HG02763 (cell line): ENCODE measurements around the gene CDC42EP2.

Experiments used
- ATAC-seq: cut with Tn5 transposase; IDR thresholded peaks from one replicate; pipeline ENCODE4 v1.9.1; 2021; ENCODE audit warnings: mild to moderate bottlenecking, moderate library complexity; ENCODE audit not compliant: unreplicated experiment

Gene CDC42EP2, protein sequence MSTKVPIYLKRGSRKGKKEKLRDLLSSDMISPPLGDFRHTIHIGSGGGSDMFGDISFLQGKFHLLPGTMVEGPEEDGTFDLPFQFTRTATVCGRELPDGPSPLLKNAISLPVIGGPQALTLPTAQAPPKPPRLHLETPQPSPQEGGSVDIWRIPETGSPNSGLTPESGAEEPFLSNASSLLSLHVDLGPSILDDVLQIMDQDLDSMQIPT

DNA sequence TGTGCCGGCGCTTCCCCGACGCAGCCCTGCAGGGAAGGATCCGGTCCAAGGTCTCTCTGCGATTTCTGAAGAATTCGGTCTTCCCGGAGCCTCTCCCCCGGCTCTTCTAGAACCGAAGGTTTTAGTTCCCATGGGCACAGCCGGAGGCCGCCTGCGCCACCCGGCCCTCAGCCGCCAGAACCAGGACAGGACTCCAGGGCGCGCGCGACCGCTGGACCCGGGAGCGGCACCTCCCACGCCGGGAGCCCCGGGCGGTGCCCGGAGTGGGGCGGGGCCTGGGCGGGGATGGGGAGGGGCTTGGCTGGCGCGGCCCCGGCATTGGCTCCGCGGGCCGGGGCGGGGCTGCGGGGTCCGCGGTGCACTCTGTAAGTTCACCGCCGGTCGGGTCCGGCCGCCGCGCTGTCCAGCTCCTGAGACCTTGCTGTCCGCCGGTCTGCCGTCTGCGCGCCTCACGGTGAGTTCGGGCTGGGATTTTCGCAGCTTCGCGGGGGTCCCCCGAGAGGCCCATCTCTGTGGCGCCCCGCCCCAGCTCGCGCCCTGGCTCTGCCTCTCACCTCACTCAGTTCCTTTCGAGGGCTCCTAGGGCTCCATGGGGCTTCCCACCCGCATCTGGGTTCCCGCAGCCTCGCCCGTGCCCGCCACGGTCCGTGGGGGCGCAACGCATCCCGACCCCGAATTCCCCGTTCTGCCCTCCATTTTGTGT lies at the start of gene CDC42EP2:
Gene CDC42EP2, plus strand, starts transcription at position 366 of the 703 bp plus-strand sequence. CDS start 6,033 bp downstream, outside the sequence.
- ATAC-seq = peak; percentile 71

DNA sequence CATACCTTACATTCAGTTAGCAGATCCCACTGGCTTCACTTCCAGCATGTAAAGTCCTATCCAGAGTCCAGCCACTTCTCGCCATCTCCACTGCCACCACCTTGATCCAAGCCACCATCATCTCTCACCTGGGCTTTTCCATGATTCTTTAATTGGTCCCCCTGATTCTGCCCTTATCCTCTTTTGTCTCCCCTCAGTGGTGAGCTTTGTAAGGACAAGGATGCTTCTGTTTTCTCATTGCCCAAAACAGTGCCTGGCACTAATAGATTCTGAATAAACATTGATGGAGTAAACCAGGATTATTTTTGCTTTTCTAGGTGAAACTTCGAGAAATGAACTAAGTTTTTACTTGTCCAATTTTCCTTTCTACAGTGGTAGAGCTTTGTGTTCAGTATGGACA lies 48.5 kb upstream of the CDC42EP2 start:
- ATAC-seq = no peak

DNA sequence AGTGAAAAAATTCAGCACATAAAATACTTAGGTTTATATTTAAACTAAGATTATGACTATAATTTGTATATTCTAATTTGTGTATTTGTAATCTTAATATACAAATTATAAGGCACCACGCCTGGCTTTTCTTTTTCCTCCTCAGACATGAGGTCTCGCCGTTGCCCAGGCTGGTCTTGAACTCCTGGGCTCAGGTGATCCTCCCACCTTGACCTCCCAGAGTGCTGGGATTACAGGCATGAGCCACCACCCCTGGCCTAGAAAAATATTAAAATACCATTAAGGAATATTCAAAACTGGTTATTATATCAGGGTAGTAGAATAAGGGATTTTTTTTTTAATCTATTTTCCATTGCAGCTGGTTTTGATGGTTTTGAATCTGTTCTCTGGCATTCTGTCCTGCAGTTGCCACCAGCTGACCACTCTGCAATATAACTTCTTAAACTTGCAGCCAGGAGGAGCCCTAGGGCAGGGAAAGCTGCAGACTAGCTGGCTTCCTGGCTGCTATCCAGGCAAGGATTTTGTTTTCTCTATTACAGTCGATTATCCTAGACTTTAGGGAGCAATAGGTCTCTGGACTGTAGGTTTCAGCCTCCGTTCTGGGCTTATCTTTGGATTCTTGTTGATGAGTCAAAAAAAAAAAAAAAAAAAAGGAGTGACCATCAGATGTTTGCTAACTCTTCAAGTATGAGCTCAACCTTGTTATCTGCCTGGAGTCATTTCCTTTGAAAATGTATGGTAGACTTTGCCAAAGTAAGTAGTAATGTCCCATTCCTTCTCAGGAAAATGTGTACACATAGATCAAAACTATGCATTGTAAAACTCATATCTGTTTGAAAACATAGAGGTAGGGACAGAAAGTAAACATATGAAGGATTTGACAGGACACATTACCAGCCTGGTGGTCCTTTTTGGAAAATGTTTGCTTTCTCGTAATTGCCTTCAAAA lies 39.7 kb upstream of the CDC42EP2 start:
- ATAC-seq = no peak

DNA sequence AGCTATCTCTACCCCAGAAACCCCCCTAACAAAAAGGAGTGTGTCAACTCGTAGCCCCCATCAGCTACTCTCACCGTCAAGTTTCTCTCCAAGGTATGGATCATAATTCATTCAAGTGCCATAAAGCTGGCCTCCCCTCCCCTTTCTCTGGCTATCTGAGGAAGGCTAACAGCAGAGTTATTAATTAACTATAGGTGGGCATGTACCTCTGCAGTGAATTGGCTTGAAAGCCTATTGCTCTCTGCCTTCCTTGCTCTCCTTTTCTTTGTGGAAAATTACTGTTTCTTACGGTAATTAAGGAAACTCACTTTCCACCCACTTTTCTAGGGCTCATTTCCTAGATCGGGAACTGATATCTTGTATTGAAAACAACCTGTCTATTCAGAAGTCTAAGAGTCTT lies 38.8 kb upstream of the CDC42EP2 start:
- ATAC-seq = no peak

DNA sequence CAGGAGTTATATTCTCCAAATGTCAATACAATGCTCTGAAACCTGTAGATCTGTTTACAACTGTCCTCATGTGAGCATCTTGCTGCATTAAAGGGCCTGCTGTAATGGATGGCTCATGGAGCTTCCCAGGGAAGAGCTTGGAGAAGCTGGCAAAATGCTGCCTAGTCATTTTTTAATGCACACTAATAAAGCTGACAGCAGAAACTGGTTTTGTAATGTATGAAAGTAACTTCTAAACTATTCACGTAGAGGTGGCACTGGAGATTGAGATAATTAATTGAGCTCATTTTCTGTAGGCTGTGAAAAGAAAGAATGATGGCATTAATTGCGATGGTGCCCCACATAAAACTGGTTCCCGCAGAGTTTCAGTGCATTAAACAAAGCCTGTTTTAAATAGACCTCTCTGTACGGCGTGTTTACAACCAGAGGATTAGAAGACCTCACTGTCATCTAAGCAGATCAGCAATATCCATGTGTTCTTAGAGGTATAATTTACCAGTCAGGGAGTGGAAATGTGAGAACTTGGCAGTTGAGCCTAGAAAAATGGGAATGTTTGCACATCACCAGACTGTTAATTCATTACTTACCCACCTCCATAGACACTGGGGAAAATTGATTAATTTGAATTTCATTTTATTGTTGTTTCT lies 36.9 kb upstream of the CDC42EP2 start:
- ATAC-seq = no peak

DNA sequence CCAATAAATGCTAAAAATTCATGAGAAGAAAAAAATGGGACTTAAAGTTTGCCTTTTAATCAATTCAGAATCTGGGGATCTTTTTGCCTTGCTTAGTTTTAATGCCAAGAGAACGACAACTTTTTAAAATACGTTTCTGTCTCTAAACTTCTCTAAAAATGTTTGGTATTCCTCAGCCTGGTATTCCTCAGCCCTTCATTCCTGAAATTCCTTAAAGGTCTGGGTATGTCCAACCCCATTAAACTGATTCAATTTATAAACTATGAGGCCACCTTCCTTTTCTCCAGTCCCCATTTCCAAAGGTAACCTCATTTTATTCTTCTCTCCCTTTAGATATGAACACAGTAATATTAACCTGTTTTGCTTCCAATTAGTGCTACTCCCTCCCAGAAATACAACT lies 36.3 kb upstream of the CDC42EP2 start:
- no peak for ATAC-seq

DNA sequence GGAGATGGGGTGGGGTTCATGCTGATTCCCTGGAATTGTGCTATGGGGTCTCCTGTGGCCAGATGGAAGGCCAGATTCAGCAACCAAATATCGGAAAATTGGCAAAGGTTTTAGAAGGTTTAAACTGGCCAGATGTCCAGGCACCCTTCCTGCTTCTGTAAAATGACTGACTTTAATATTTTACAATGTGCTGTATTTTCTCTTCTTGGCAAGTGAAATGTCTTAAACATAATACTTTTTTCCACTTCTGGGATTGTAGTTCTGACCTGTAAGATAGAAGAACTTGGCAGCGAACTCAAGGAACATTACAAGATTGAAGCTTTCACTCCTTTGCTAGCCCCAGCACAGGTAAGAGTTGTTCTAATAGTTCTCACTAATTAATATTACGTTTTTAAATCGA lies 35.4 kb upstream of the CDC42EP2 start:
- ATAC-seq = no peak

DNA sequence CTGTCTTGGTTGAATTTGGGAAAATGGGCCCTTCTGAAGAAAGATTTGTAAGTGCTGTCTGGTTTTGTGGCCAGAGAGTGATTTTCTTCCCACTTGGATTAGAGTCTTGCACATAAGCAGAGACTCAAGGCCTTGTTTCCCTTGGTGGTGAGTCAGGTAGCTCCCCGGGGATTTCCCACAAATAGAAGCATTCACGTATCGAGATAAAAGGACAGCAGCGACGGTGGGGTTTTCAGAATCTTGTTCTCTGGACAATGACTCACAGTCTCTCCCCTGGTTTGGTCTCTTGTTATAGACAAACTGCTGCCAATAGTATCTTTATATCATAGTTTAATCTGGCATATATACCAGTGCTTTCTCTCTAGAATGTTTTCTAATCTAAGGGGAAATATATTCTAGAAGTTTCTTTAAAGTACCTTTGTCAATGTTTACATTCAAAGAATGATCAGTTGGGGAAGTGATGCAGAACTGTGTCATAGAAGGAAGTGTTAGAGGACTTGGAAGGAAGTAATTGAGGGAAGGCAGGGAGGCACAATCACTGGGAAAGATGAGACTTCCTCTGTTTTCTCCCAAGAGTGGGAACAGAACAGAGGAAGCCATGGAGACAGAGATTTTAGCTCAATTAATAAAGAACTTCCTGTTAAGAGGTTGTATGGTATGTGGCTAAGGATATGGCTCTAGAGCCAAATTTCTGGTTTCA lies 34.8 kb upstream of the CDC42EP2 start:
- no peak for ATAC-seq

DNA sequence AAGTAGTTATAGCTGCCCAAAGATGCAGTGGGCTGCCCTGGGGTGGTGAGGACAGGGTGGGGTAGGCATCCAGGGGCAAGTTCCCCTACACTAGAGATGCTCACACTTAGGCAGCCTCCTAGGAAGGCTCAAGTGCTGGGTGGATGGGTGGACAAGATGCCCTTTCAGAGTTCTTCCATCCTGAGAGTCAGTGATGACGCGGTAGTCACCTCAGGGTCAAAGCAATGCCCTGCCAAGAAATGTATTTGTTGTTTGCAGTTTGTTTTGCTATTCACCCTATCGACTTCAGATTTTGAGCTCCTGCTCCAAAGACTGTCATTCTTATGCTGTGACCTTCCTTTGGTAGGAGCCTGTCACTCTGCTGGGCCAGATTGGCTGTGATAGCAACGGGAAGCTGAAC lies 34.0 kb upstream of the CDC42EP2 start:
- no peak for ATAC-seq

DNA sequence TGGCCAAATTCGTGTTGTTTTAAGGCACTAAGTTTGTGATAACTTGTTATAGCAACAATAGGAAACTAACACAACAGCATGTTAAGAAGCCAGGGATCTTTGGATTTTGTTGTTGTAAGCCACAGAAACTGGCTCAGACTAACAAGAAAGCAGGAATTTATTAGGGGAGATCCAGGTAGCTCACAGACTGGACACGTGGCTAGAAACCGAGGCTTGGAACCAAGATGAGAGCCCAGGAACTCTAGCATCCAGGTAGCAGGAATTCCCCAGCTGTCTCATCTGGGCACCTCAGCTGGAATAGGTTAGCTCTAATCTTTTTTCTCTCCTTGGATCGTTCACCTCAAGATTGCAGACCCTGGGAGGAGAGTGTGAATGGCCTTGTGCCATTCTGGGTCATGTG lies 28.0 kb upstream of the CDC42EP2 start:
- ATAC-seq = no peak

DNA sequence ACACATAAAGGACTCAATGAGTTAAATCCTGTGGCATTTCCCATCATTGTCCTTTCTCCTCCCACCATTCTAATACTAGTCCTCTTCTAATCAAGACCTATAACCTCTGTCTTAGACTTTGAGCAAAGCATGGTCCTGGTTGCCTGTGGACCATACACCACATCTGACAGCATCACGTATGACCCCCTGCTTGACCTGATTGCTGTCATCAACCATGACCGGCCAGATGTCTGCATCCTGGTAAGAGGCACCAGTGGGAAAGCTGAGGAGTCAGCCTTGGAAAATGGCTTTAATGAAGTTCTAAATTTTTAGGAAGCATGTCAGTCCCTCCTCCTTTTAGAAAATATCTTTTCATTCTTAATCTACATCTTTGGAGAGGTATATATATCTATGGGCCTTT lies 27.1 kb upstream of the CDC42EP2 start:
- ATAC-seq = no peak

DNA sequence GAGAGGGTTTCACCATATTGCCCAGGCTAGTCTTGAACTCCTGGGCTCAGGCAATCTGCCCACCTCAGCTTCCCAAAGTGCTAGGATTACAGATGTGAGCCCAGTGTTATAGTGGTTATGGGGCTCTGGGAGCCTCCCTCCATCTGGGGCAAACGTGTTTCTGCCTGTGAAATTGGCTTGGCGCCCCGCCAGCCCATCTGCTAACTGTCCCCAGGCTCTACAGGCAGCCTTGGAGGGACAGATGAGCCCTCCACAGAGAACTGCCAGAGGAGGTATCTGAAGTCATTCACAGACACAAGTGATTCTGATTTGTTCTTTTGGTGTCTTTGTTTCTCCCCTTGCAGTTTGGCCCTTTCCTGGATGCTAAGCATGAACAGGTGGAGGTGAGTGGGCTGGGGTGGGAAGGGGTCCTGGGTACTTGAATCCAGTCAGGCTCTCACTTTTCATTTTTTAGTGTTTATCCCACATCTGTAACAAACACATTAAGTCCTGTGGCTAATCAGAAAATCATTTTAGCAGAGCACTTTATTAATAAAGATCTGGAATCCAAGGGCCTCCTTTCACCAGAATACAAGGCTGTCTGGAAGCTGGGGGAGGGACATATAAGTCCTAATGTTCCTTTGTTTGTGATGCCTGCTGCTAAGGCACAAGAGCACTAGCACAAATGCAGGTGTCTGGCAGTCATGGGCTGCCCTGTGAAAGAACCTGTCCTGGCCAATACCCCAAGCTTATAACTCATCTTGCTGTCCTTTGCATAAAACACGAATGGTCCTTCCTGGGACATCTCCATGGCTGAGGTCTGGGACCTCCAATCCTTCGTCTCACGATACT lies 25.7 kb upstream of the CDC42EP2 start:
- ATAC-seq = no peak

DNA sequence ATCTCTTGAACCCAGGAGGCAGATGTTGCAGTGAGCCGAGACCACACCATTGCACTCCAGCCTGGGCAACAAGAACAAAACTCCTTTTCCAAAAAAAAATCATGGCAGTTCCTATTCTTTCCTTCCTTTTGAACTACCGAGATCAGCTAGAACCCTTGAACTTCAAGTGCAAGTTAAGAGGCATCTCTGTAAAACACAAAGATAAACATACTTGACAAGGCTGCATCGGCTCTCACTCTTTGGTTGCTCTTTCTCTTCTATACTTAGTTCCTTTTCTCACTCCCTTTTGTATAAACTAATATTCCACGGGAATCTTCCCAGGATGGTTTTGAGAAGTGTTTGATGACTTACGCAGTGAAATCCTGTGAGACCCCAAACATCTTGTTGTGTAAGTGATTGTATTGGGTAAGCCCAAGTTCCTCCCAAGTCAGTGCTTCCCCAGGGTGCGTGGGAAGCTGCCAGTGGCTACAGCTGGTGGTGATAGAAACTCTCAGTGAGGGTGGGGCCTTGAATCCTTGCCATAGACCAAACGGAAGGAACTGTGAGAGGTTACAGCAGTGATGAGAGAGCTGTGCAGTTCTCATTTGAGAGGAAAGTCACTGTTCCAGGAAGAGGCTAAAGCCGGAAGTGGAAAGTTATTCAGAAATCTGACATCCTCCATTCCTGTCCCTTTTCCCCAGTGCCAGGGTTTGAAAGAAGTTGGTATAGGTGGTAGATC lies 24.1 kb upstream of the CDC42EP2 start:
- peak; percentile 45 for ATAC-seq

DNA sequence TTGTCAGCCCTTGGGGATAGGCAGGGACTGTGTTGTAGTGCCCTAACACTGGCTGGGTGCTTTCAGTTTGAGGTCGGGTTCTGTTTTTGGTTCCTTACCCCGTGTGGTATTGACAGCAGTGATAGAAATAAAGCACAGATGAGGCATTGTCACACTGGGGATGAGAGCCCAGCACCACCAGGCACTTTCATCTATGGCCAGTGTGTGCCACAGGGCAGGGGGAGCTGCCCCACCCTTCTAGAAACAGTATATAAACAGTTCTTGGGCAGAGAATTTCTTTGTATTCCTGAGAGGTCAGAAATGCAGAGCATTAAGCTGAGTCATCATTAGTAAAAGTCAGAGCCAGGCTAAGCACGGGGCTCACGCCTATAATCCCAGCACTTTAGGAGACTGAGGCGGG lies 23.1 kb upstream of the CDC42EP2 start:
- no peak for ATAC-seq

DNA sequence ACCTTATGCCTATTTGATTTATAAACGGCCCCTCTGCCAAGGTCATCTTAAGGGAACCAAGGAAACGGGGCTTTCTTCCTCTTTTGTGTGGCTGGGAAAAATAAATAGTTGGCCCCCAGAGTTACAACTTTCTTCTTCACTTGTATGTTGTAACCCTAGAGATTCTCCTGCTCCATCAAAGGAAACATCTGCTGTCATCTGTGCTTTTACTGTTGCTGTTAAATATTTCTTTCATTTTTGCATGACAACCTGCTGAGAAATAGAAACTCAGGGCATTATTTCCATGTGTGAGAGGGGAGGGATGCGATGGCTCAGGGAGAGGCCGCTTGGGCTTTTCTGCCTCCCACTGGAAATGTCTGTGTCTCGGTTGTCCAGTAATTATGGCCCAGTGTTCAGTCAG lies 21.8 kb upstream of the CDC42EP2 start:
- no peak for ATAC-seq

DNA sequence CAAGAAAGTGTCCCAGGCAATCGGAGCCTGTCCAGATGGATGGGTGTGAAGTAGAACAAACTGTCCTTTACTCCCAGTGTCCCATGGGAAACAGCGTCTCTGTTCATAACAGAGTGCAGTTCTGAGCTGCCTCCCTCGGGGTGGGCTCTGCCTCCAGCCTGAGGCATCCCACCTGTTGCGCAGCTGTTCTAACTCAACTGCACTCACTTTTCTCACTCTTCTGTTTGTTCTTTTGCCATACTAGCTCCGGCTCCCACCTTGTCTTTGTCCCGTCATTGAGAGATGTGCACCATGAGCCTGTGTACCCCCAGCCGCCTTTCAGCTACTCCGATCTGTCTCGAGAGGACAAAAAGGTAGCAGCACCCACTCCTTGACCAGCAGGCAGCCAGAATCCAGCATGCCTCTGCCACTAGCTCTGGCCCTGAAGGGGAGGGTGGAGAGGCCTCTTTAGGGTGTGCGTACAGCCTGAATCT lies 20.7 kb upstream of the CDC42EP2 start:
- no peak for ATAC-seq

DNA sequence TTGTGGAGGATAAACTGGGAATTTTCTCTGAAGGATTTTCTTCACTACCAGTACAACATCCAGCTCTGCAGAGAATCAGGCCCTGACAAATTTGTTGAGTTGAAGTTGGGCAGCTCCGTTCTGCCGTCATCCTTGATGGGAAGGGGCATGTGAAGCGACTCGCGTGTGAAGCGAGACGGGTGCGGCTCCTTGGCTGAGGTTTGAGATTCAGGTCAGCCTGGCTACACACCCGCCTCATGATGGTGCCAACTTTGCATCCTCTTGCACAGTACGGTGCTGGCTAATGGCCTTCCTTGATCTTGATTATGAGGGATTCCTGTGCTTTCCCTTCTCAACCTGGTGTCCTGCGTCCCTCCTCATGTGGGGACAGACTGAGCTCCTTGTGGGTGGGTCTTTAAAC lies 19.7 kb upstream of the CDC42EP2 start:
- ATAC-seq = no peak

DNA sequence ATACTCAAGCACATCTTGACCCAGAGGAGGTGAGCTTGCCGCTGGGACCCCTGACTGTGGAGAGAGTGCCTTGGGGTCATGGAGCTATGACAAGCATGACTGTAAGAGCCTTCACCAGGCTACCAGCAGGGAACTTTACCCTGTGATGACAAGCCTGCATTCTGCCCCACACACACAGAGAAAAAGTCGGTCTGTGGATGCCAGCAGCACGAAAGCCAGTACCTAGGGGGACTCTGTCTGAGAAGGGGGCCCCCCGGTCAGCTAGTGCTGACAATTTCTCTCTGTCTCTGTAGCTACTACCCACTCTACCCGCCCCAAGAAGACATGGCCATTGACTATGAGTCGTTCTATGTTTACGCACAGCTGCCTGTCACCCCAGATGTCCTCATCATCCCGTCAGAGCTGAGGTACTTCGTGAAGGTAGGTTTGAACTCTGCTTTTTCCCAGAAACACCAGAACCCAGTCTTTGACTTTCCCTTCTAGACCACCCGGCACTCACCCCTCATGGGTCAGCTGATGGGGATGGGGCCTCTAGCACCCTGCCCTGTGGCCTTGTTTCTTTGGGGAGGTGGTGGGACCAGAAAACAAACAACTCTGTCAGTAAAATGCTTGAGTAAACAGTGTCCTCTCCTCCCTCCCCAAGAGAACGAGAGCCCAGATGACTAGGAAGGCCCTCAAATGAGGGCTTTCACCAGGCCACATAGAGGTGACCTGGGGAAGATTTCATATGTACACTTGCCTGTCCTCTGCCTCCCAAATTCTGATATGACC lies 18.9 kb upstream of the CDC42EP2 start:
- ATAC-seq = no peak
